Cortex of kidney (tissue), 1 donor: ENCODE results near the gene SLC38A10.

ENCODE experiments used
- DNase-seq: peaks from one replicate; lab custom pipeline; 2025; lab: John Stamatoyannopoulos, UW

SLC38A10 gene

GRCh38 chr17:81298991-81299738 is 4.1 kb upstream of the SLC38A10 start:
- DNase-seq: no peak

GRCh38 chr17:81298325-81298990 is 3.4 kb upstream of the SLC38A10 start:
- DNase-seq: no peak

DNA sequence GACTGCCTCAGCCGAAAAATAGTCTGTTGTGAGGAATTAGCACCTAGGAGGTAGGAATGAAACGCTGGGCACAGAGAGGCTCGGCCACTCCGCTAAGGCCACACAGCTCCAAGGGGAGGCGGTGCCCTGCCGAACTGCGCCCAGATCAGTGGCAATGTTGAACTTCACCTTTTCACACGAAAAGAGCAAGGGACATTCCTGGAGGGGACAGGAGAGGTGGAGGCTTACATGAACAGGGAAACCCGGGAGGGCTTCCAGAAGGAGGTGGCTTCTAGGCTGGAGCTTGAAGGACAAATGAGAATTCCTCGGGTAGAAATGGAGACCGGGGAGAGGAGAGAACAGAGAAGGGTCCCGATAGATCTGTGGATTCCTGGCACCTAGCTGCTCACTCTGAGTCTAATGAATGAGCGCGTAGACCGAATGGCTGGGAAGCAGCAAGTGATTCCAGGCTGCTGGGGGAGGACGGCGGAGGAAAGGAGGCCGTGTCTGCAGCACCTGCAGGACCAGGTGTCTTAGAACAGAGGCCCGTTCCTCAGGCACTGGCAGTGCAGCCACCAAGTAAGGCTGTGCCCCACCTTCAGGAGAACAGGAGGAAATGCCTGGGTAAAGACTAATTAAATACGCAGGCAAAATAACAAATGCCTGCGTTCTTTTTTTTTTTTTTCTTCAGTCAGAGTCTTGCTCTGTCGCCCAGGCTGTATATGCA is 722 bp upstream of the SLC38A10 start:
- no peak for DNase-seq

DNA sequence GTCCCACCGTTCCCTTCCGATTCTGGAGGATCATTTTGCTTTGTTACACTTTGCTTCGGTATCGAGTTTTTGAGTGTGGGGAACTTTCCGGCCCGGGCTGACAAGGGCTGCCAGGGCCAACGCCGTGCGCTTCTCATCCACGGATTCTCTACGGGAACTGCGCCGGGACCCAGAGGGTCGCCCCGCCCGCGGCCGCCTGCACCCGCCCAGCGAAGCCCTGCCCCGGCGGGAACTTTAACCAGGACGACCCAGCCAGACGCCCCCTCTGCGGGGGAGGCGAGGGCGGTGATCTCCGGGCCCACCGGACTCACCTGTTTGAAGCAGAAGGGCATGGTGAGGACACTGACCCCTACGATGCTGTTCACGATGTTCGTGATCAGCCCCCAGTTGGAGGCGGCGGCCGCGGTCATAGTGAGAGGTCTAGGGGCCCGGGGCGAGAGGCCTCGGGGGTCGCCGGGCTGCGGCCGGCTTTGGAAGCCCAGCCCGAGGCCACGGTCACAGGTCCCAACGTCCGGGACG is 536 bp downstream of the SLC38A10 start:
- DNase-seq: no peak

DNA sequence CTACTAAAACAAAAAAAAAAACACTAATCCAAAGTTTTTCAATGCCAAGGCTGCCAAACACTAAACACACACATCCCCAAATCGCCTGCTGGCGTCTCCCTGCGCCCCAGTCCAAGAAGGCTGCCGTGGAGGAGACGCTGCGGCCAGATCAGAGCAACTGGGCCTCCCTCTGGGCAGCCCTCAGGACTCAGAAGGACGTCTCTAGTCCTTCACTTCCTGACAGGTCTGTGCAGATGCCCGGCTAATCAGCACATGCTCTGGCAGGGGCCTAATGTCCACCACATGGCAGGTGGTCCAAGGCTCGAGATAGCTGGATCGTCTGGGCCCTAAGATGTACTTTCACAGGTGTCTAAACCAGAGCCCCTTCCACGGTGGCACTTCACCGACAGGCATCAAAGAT is 2.7 kb downstream of the SLC38A10 start:
- DNase-seq: no peak

GRCh38 chr17:81291662-81292061 is 3.4 kb downstream of the SLC38A10 start:
- DNase-seq: no peak

GRCh38 chr17:81290230-81290629 is 4.9 kb downstream of the SLC38A10 start:
- no peak for DNase-seq

- no peak for DNase-seq
Observed at GRCh38 chr17:81289627-81290026, 5.5 kb downstream of the SLC38A10 start.

- DNase-seq: no peak
Observed at GRCh38 chr17:81288715-81289114, 6.4 kb downstream of the SLC38A10 start.

- no peak for DNase-seq
Observed at GRCh38 chr17:81287741-81288430, 7.2 kb downstream of the SLC38A10 start.

- no peak for DNase-seq
Observed at GRCh38 chr17:81287152-81287551, 8.0 kb downstream of the SLC38A10 start.

DNA sequence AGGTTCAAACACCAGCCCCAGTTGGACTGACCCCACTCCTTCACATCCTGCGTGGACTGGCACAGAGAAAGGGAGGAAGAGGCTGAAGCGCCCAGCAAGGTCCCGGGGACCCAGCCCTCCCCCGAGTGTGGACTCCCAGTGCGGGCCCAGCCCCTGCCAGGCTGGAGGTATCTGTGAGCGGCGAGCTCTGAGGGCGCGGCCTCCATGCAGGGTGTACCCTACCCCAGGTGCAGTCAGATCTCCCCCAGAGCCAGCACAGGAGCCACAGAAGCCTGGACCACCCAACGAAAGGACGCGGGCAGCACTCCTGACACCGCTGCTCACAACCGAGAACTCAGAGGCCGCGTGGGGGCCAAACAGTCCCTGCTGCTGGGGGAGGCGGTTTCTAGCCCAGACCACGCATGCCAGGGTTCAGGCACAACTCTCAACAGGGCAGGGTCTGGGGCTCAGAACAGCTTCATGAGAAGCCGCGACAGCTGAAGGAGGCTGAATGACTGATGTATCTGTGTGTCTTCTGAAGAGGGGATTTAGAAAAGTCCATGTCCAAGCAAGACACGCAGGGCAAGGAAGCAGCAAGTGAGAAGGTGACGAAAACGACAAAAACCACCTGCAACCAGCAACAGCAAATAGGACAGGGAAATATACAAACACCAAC is 8.5 kb downstream of the SLC38A10 start:
- no peak for DNase-seq

DNA sequence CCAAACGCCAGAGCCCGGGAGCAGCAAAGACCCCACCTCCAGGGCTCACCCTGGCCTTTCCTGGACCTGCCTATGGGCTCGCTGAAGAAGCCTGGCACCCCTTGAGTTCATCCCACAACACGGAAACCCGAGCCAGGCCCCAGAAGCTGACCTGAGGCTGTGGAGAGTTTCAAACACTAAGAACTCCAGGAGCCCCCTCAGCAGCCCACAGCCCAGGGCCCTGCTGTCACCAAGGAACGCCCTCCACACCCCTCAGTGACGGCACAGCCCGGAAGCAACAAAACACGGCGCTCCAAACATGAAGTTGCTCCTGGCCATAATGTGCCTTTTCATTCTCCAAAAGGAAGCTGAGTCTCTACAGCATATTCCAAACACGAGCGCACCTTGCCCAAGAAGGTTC is 9.2 kb downstream of the SLC38A10 start:
- DNase-seq: no peak

- DNase-seq: no peak
Observed at GRCh38 chr17:81285179-81285878, 9.8 kb downstream of the SLC38A10 start.

- no peak for DNase-seq
Observed at GRCh38 chr17:81282876-81283275, 12.2 kb downstream of the SLC38A10 start.

DNA sequence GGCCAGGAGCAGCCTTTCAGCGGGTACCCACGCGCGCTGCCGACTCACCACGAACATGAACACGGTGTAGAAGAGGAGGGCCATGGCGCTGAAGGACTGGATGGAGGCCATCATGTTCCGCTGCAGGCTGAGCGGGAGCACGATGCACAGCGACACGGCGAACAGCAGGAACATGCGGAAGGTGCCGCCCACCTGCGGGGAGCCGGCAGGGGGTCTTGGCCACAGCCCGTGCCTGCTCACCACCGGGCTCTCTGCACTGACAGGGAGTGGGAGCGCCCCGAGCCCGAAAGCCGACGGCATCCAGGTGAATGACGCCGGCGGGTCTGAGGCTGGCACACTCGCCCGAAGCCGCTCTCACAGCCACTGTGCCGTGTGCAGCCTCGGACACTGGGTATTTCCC is 13.0 kb downstream of the SLC38A10 start:
- DNase-seq: no peak

DNA sequence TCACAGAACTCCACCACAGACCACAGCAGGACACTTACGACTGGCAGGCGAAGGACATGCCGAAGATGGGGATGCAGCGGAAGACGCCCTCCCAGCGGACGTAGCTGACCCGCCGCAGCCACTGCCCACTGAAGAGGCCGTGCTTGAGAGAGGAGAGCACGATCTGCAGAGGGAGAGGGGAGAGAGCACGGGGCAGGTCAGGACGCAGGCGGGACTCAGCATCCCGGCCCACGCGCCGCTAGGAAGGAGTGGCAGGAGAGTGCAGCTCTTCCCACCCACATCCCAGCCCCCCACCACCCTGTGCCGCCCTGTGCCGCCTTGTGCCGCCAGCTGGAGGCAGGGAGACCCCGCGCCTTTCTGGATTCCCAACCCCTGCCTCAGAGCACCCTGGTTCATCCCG is 14.5 kb downstream of the SLC38A10 start:
- DNase-seq: no peak

- DNase-seq: no peak
Observed at GRCh38 chr17:81279278-81280275, 15.5 kb downstream of the SLC38A10 start.

- DNase-seq: no peak
Observed at GRCh38 chr17:81278831-81279230, 16.3 kb downstream of the SLC38A10 start.
